GM23338 (cell line): ENCODE measurements around the gene GNA15. TPM values are rescaled to one million over a fixed set of nuclear protein-coding genes. Genes with fewer than 3 reads are reported as not detected.

ENCODE experiments used
- ATAC-seq: fragments of 200-7000 bp; cut with Tn5 transposase; 3 replicates; pipeline ENCODE4 v1.9.1; 2020
- DNase-seq: peaks from one replicate; pipeline ENCODE4 v3.0.0-alpha.2; 2015; ENCODE audit warnings: low spot score
- H2AFZ ChIP-seq: fragments of 200-600 bp; sonication (generic); 2 replicates; pipeline ENCODE4 v1.8.0; 2016; ENCODE audit warnings: antibody characterized with exemption, mild to moderate bottlenecking, moderate library complexity
- H3F3A ChIP-seq: fragments of 200-600 bp; sonication (generic); replicated peaks from 2 replicates; pipeline ENCODE4 v1.8.0; 2017; ENCODE audit warnings: antibody characterized with exemption, mixed run types, low read depth
- H3K27ac ChIP-seq: fragments of 200-600 bp; sonication (generic); 2 replicates; pipeline ENCODE4 v1.6.1; 2016; ENCODE audit warnings: low read depth
- H3K27me3 ChIP-seq: fragments of 200-600 bp; sonication (generic); 2 replicates; pipeline ENCODE4 v1.8.0; 2016; ENCODE audit warnings: mild to moderate bottlenecking, mixed run types, moderate library complexity; ENCODE audit not compliant: insufficient read depth
- H3K36me3 ChIP-seq: fragments of 200-600 bp; sonication (generic); 2 replicates; pipeline ENCODE4 v1.8.0; 2016; ENCODE audit warnings: mild to moderate bottlenecking; ENCODE audit not compliant: insufficient read depth
- H3K4me1 ChIP-seq: fragments of 200-600 bp; sonication (generic); 2 replicates; pipeline ENCODE4 v1.8.0; 2016; ENCODE audit warnings: mild to moderate bottlenecking, moderate library complexity; ENCODE audit not compliant: insufficient read depth
- H3K4me2 ChIP-seq: fragments of 200-600 bp; sonication (generic); 2 replicates; pipeline ENCODE4 v1.7.1; 2017; ENCODE audit warnings: mixed run types
- H3K4me3 ChIP-seq: fragments of 200-600 bp; sonication (generic); 2 replicates; pipeline ENCODE4 v1.6.1; 2016; ENCODE audit warnings: mixed run types
- H3K79me2 ChIP-seq: fragments of 200-600 bp; sonication (generic); replicated peaks from 2 replicates; pipeline ENCODE4 v1.8.0; 2017; ENCODE audit warnings: mild to moderate bottlenecking; ENCODE audit not compliant: insufficient read depth
- H3K9me2 ChIP-seq: fragments of 200-600 bp; sonication (generic); 2 replicates; pipeline ENCODE4 v1.8.0; 2017; ENCODE audit not compliant: insufficient read depth
- H4K20me1 ChIP-seq: fragments of 200-600 bp; sonication (generic); replicated peaks from 2 replicates; pipeline ENCODE4 v1.8.0; 2017; ENCODE audit warnings: mild to moderate bottlenecking; ENCODE audit not compliant: insufficient read depth
- H3K27ac Mint-ChIP-seq: 2 replicates; pipeline ENCODE4 v1.8.0; 2020; ENCODE audit warnings: inconsistent platforms, mild to moderate bottlenecking, moderate library complexity, mixed read lengths
- H3K27me3 Mint-ChIP-seq: 3 replicates; pipeline ENCODE4 v1.8.0; 2022; ENCODE audit warnings: low read depth, mild to moderate bottlenecking, moderate library complexity, mixed read lengths, inconsistent platforms; ENCODE audit not compliant: insufficient read depth, poor library complexity
- H3K36me3 Mint-ChIP-seq: 3 replicates; pipeline ENCODE4 v1.8.0; 2021; ENCODE audit warnings: low read depth, mild to moderate bottlenecking, inconsistent platforms, moderate library complexity, mixed read lengths
- H3K4me1 Mint-ChIP-seq: 3 replicates; pipeline ENCODE4 v1.8.0; 2020; ENCODE audit warnings: mild to moderate bottlenecking, inconsistent platforms, mixed read lengths
- H3K4me3 Mint-ChIP-seq: 3 replicates; pipeline ENCODE4 v1.8.0; 2021; ENCODE audit warnings: moderate library complexity, mild to moderate bottlenecking, inconsistent platforms, mixed read lengths
- H3K9me3 Mint-ChIP-seq: 3 replicates; pipeline ENCODE4 v1.8.0; 2020; ENCODE audit warnings: moderate library complexity, mild to moderate bottlenecking, inconsistent platforms, mixed read lengths
- CREB1 ChIP-seq: fragments of 250-450 bp; sonication (Bioruptor Pico); IDR thresholded peaks from 2 replicates; pipeline ENCODE4 v1.5.0; 2020; ENCODE audit warnings: low read depth, mild to moderate bottlenecking, moderate library complexity
- CTCF ChIP-seq, 2 experiments: fragments of 200-600 bp in 1 of 2; sonication (generic) in 1 of 2; conservative IDR thresholded peaks; 2 replicates each; pipeline versions ENCODE4 v1.5.1 to v1.6.1; 2016 to 2017; ENCODE audit warnings: antibody characterized with exemption in 2 of 2, low read depth in 2 of 2, mild to moderate bottlenecking in 2 of 2, moderate library complexity in 1 of 2
- ETS1 ChIP-seq: IDR thresholded peaks from 2 replicates; pipeline ENCODE4 v1.6.1; 2016; ENCODE audit warnings: antibody characterized with exemption
- EZH2 ChIP-seq: fragments of 200-600 bp; sonication (generic); IDR thresholded peaks from one replicate; pipeline ENCODE4 v1.8.0; 2017; ENCODE audit warnings: antibody characterized with exemption, mild to moderate bottlenecking, low read depth; ENCODE audit not compliant: unreplicated experiment
- EZH2phosphoT487 ChIP-seq: fragments of 200-600 bp; sonication (generic); IDR thresholded peaks from one replicate; pipeline ENCODE4 v1.8.1; 2018; ENCODE audit warnings: antibody characterized with exemption; ENCODE audit not compliant: unreplicated experiment
- JUNB ChIP-seq: IDR thresholded peaks from one replicate; pipeline ENCODE4 v1.6.1; 2016; ENCODE audit warnings: antibody characterized with exemption; ENCODE audit not compliant: unreplicated experiment
- NANOG ChIP-seq: IDR thresholded peaks from 2 replicates; pipeline ENCODE4 v1.6.1; 2016; ENCODE audit warnings: antibody characterized with exemption, borderline replicate concordance
- STAT1 ChIP-seq: IDR thresholded peaks from one replicate; pipeline ENCODE4 v1.6.1; 2016; ENCODE audit warnings: antibody characterized with exemption; ENCODE audit not compliant: unreplicated experiment
- ZNF114 ChIP-seq: fragments of 250-450 bp; sonication (Bioruptor Pico); IDR thresholded peaks from 2 replicates; pipeline ENCODE4 v1.5.0; 2020; ENCODE audit warnings: mild to moderate bottlenecking, moderate library complexity
- ZNF331 ChIP-seq: fragments of 250-450 bp; sonication (Bioruptor Pico); IDR thresholded peaks from 2 replicates; pipeline ENCODE4 v1.5.0; 2020; ENCODE audit warnings: low read depth, mild to moderate bottlenecking, moderate library complexity
- polyA plus RNA-seq: library from polyadenylated mRNA; unstranded; fragments of >200 nt; fragmentation: Nextera tagmentation; extraction: Ambion mirVana; gene quantifications from 2 replicates; pipeline ENCODE4 v1.2.1, GENCODE V29; 2016
- total RNA-seq: library from RNA; depleted of rRNA; stranded (reverse); fragments of >200 nt; shearing (Covaris generic); gene quantifications from 2 replicates; pipeline ENCODE4 v1.2.3, GENCODE V29; 2014

Gene GNA15
- total and polyA plus RNA-seq, 2 experiments from 2014 or later = 0.14 to 0.31 TPM

GRCh38 chr19:3194106-3195087 is 58.6 kb downstream of the GNA15 start:
- no peaks in the 10 kb centered on the region for H3K9me2 ChIP-seq
- no peak for ATAC-seq
- no peaks in the 10 kb centered on the region for H3K27me3 ChIP-seq
- no peaks in the 10 kb centered on the region; the same call in 1 of the 2 replicates for H4K20me1 ChIP-seq
- peaks cover 4% of the 10 kb centered on the region for H3K27me3 Mint-ChIP-seq
- H3F3A ChIP-seq = no peaks in the 10 kb centered on the region
- no peak for DNase-seq
- peaks cover under 1% of the 10 kb centered on the region; the same call in 2 of the 3 replicates for H3K4me1 Mint-ChIP-seq
- peaks cover 14% of the 10 kb centered on the region; the same call in 2 of the 3 replicates for H3K36me3 Mint-ChIP-seq
- no peak overlapping the region for H3K4me3 Mint-ChIP-seq
- no peak overlapping the region for H3K4me3 ChIP-seq
- TF ChIP-seq JUNB (no peak), ZNF331 (CRISPR knock-in tag) (no peak), STAT1 (no peak), EZH2phosphoT487 (no peak), CREB1 (CRISPR knock-in tag) (no peak), CTCF (conservative IDR thresholded peaks at IDR 0.05; ENCODE audit: low read depth in 2 of 2) (no peak), ZNF114 (CRISPR knock-in tag) (no peak), ETS1 (no peak), EZH2 (no peak), NANOG (no peak)
- no peaks in the 10 kb centered on the region; the same call in 1 of the 2 replicates for H3K36me3 ChIP-seq
- peaks cover 35% of the 10 kb centered on the region for H3K79me2 ChIP-seq
- H3K27ac ChIP-seq = no peak overlapping the region
- no peak overlapping the region for H2AFZ ChIP-seq
- H3K4me2 ChIP-seq = no peak overlapping the region
- H3K9me3 Mint-ChIP-seq = no peaks in the 10 kb centered on the region; the same call in 2 of the 3 replicates
- no peaks in the 10 kb centered on the region for H3K4me1 ChIP-seq
- H3K27ac Mint-ChIP-seq = no peak overlapping the region
